ENCODE data around the gene STEAP1B.
"Not testable (repeated sequence)": the region's sequence is repeated elsewhere in the genome, so short reads cannot be mapped to it uniquely, and the experiment has no call there.

STEAP1B gene

DNA sequence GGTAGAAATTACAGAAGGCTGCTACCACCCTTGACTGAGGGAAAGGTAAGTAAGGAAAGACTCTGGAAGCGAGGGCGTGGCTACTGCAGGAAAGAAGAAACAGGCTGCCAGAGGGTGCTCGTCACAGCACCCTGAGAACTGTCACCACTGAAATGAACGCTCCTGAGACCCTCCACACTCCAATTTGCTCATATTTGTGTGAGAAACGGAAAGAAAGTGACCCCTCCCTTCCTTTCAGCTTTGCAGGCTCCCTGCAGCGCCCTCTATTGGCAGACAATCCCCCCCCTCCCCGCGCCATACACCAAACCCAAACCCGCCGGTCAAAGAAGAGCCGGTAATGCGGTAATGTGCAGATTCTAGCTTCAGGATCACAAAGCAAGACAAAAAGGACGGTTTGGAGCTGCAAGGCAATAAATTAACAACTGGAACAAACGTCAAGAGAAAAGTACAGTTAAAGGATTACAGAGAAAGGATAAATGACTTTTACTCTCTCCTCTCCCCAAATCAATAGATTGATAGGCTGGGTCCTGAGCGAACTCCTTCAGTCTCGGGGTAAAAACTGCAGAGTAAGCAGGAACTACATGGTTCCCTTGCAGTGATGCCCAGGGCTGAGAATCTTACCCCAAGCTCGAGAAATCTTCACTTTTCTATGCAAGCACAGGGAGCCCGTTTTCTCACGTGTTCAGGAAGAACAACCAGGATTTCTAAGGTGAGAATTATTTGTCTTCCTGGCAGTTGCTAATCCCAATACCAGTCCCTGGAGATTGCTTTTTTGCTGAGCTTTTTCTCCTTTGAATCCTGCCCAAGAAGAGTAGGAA lies 47.6 kb downstream of the STEAP1B start:
- no peak for DNase-seq

DNA sequence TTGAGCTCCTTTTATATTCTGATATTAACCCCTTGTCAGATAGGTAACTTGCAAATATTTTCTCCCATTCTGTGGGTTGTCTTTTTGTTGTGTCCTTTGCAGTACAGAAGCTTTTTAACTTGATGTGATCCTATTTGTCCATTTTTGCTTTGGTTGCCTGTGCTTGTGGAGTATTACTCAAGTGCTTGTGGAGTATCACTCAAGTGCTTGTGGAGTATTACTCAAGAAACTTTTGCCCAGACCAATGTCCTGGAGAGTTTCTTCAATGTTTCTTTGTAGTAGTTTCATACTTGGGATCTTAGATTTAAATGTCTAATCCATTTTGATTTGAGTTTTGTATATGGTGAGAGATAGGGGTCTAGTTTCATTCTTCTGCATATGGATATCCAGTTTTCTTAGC lies 50.0 kb downstream of the STEAP1B start:
- not testable (repeated sequence) for DNase-seq

DNA sequence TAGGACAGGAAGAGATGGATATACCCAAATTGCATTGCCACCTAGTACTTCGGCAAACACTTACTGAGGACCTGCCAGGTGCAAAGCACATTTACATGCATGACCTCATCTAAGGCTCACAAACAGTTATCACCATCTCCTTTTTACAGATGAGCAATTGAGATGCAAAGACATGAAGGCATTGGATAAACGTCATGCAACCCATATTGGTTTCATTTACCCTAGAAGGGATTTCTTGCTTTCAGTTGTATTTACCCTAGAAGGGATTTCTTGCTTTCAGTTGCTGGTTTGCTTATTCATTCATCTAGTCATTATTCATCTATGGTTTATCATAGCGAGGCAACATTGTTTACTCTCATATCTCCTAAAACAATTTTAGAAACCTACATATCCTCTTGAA lies 52.2 kb downstream of the STEAP1B start:
- no peak for DNase-seq

DNA sequence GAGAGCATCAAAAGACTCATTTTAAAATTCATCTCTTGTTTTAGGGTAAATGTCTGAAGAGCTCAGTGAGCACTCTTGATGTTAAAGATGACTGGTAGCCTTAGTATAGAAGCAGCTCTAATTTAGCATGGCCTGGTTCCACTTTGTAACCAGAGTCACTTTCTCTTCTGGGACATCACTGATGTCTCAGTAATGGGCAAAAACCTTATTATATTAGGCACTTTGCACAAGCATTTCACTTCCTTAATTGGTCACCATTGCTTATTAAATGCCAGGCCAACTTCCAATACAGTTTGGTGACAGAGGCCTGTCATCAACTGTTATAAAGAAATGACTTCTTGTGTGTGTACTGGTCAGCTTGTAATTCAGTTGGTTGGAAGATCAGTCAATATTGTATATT lies 53.0 kb downstream of the STEAP1B start:
- no peak for DNase-seq

DNA sequence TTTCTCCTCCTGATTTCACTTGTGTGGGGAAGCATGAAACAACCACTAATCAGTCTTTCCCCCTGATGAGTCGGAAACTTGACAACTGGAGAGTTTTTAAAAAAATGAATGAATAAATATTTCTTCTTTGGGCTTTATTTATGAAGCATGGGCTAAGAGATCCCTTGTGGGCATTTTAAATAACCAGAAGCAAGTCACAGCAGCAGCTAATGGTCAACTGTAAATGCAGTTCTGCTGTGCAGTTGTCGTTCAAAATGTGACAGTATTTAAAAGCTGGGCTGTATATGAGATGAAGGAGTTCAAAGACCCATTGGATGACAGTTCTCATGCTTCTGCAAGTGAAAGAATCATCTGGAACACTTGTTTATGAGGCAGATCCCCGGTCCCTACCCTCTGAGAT lies 54.1 kb downstream of the STEAP1B start:
- peak; percentile 77 for DNase-seq

DNA sequence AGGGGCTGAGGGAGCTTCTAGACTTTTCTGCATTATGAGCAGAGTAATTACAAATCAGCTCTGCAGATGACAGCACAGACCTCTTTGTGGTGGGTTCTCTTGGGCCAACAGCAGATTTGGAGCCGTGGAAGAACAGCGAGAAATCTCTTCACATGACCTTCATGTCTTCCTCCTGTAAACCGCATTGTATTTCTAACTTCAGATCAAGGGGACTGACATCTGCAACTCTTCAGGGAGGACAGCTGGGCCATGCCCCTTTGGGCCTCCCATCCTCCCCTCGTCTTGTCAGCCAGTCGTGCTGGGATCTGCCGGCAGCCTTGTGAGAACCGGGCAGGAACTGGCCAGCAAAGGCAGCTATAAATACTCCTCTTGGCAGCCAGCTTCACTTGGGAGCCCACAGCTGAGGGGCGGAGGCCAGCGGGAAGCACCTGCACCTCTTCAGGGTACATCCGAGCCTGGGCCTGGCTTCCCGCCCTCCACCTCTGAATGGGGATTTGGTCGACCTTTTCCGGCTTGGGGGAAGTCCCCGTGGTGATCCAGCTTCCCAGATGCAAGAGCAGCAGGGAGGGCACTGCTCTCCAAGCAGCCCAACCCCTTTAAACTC lies 54.7 kb downstream of the STEAP1B start:
- DNase-seq, result peak; percentile 97

DNA sequence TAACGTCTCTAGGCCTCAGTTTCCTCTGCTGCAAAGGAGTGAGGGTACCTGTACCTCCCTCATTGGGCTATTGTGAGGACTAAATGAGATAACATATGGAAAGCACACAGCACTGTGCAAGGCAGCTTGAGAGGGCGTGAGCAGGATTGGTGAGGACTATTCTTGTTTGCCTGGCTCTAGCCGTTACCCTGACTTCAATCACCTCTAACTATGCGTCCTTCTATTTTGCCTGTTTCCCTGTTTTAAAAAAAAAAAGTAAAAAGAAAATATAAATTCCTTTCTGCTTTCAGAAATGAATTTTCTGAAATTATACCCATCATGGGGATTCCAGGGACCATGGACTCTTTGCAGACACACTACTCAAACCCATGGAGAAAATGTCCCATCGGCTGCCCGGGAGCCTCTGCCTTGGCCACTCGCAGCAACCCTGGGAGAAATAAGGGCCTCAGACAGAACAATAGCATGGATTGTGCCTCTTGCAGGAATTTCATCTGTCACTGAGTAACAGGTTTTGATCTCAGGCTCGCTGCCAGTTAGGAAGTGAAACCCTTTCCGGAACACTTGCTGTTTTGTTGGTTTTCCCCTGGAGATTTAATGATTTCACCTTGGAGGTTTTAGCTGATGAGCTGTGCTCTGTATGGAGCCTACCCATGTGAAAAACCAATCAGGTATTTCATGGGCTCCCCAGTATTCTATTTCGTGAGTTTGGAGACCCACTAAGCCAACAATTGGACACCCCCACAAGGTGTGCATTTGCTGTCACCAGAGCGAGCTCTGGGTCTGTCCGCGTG lies 55.6 kb downstream of the STEAP1B start:
- peak; percentile 35 for DNase-seq

DNA sequence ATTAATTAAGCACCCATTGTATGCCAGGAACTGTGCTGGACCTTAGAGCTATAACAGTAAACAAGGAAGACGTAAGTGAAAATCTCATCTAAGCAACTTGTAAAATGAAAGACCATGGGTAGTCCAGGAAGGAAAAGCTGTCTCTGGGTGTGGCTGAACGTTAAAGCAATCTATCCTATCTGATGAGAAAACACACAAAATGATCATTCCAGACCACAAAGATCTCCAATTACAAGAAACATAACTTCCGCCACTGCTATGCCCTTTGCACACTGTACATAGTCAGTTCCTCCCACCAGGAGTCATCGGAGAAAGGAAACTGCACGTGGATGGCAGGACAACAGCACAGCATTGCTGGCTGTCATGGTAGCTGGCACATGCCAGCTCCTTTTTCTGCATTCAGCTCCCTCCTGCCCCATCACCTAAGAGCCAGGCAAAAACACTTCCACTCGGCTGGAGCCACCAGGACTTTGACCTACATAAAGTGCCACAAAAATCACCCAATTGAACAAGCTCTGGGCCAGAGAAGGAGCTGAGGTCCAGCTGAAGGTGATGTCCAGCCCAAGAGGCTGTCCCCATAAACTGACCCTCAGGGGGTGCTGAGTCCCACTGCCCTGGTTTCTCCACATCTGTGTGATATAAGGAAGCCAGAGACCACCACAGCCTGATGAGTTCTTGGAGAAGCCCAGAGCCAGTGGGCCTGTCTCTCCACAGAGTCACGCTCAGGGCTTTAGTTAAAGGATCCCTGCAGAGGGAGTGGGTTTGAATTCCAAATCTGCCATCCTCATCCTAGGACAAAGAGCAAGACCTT lies 56.4 kb downstream of the STEAP1B start:
- no peak for DNase-seq

DNA sequence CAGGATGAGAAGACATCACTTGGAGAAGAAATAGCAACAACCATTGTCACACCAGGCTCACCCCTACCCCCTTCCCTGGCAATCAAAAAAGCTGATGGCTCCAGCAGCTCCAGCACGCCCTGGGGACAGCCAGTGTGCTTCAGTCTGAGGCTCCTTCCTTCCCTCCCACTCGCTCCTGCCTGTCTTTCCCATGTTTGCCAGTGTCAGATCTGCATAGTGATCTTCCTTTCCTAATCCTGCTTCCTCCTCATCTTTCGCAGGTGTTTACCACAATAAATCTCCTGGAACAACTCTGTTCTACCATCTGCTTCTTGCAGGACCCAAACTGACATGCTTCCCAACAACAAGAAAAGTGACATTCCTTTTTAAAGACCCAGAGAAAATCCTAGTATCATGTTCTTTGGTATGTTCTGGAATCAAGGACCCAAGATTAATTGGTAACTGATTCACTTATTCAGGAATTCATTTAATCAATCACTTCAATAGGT lies 57.1 kb downstream of the STEAP1B start:
- DNase-seq, result no peak

DNA sequence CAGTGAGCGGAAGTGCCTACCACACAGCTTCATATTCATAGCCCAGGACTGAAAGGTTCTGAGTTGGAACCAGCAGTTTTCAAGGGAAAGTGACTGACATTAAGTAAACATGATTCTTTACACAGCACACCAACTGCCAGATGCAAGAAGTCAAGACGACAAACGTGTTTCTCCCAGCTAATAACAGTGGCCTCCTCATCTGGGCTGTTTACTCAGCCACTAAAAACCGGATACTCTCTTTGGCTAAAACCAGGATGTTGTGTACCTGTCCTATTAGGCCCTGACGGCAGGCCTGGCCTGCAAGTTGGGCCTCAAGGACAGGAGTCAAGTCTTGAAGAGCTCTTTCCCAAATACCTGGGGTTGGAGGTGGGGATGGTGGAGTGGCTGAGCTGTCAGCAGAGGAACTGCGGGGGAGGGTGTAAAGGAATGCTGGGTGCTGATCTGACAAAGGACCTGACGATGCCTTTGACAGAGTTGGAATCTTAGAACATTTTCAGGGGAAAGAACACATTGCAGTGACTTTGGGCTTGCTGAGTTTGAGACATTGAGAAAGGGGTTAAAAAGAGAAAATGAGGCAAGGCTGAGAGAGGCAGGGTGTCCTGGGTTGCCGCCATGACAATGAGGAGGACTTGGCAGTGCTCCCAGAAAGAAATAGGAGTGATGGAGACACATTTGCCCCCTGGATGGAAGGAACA lies 57.7 kb downstream of the STEAP1B start:
- peak; percentile 22 for DNase-seq

DNA sequence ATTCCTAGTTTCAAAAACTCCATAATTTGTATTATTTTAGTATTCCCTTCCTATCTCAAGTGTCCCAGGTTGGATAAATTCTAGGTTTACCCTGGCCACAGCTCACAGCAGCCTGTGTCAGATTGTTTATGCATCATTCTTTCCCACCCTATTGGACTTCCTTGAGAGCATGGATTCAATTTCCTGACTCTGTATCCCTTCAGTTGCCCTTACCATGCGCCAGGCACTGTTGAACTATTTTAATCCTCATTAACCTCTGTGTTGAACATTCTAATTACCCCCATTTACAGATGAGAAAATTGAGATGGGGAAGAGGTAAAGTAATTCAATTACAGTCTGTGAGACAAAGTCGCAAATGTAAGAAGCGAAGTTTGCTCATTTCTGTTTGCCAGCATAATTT lies 58.8 kb downstream of the STEAP1B start:
- DNase-seq, result no peak

DNA sequence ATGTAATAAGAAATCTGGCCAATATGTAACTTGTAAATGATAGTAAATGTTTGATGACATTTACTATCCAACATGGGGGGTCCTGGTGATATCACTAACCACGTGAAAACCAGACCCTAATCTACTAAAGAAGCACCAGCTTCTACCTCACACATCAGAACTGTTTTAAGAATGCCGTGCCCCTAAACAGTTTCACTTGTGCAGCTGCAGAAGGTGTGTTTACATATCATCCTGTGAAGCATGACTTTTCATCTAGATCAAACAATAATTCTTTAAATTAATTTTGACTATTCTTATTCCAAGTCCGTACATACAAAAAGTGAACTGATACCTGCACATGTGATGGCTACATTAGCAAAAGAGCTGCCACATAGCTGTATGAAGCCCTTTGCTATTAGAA lies 61.0 kb downstream of the STEAP1B start:
- no peak for DNase-seq

DNA sequence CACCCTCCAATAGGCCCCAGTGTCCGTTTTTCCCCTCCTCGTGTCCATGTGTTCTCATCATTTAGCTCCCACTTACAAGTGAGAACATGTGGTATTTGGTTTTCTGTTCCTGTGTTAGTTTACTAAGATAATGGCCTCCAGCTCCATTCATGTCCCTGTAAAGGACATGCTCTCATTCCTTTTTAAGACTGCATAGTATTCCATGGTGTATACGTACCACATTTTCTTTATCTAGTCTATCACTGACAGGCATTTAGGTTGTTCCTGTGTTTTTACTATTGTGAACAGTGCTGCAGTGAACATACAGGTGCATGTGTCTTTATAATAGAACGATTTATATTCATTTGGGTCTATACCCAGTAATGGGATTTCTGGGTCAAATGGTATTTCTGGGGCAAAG lies 63.4 kb downstream of the STEAP1B start:
- DNase-seq, result not testable (repeated sequence)

DNA sequence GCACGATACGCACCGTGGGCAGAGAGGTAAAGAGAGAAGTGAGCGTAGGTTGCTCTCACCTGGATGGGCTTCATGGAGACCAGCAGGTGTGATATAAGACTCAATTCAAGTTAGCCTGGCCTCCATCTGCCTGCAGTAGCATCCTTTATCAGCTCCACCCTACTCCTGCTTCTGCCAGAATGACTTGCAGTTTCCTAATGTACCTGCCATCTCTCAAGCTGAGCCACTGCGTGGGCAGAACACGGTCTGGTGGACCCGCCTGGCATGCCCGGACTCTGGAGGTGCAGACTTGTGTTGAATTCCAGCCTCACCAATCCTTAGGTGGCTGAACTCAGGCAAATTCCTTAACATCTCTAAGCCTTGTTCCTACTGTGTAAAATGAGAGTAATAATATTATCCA lies 64.3 kb downstream of the STEAP1B start:
- DNase-seq, result no peak

DNA sequence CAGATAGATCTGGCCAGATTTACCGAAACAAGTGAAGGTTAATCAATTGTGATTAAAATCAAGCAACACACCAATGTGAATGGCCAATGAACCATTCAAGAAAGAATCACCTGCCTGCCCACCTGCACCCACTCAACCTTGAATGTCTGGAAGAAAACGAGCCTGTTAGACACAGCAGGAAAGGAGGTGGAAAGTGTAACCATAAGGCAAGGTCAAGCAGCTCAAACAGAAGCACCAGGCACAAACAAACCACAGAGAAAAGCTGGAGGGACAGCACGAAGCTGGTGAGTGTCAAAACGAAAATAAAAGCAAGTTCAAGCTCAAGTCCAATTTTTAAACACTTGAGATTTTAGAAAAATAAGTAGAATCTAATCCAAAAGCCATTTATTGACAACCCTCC lies 64.9 kb downstream of the STEAP1B start:
- DNase-seq, result no peak

DNA sequence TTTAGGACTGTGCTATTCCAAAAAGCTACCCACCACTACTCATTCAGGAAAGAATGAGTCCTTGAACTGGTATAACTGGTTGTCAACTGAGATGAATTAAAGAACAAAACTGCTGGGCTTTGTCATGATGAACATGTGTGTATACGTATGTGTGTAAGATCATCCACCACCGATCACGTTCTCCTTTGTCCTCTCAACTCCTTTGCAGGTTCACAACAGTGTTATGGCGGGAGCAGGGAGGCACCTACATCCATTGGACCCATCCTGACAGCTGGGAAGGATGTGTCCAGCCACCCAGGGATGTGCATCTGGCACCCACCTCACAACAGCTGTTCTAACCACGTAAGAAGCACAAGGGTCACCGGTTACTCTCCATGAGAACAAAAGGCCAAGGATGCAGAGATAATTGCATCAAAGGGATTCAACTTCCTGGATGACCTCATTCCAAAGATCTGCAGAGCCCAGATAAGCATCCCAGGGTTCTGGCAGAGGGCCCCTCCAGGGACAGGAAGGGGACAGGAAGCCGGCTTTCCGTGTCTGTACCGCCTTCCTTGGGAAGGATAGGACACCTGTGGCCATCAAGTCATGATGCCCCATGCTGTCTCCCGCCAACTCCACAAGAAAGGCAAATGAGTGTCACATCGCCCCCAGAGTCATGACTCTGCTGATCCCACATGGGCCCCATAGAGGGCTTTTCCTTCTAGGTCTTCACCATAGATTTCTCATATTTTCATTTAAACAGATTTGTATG lies 66.1 kb downstream of the STEAP1B start:
- no peak for DNase-seq

DNA sequence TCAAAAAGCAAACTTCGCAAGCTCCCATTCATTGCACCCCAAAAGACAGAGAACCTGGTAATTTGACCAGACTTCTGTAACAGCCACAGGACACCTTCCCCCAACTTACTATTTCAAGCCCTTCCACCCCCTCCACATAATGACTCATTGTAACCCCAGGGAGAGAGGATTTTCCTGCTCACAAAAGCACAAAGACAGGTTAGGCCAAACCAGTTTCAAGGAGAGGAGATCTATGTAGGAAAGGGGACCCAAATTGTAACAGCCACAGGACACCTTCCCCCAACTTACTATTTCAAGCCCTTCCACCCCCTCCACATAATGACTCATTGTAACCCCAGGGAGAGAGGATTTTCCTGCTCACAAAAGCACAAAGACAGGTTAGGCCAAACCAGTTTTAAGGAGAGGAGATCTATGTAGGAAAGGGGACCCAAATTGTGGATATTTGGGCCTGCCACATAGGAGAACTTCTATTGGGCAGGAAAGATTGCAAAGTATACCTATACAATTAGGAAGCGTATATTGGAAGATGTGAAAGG lies 66.8 kb downstream of the STEAP1B start:
- DNase-seq, result not testable (repeated sequence)

DNA sequence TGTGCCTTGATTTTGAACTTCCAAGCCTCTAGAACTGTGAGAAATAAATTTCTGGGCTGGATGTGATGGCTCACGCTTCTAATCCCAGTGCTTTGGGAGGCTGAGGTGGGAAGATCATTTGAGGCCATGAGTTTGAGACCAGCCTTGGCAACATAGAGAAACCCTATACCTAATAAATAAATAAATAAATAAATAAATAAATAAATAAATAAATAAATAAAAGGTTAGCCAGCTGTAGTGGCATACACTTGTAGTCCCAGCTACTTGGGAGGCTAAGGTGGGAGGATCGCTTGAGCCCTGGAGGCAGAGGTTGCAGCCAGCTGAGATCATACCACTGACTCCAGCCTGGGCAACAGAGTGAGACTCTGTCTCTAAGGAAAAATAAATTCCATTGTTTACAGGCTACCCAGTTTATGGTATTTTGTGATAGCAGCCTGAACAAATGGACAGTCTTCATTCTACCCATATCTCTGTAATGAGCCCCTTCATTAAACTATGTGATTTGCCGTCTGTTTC lies 67.7 kb downstream of the STEAP1B start:
- no peak for DNase-seq

DNA sequence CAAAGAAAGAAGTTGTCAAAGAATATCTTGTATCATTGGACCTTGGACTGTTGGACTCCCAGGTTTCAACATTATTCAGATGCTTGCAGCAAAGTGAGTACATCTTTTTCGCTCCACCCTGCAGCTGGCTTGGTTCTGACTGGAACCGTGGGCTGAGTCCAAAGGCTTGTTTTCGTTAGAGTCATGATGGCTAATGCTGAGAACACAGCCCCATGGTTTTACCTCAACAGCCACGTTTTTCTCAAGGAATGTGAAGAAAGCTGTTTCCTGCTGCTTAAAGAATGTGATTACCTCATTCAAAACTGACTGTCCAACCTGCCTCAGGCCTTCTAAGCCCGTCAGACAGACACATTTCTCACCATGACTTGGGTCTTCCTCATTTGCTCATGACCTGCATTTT lies 69.5 kb downstream of the STEAP1B start:
- no peak for DNase-seq

DNA sequence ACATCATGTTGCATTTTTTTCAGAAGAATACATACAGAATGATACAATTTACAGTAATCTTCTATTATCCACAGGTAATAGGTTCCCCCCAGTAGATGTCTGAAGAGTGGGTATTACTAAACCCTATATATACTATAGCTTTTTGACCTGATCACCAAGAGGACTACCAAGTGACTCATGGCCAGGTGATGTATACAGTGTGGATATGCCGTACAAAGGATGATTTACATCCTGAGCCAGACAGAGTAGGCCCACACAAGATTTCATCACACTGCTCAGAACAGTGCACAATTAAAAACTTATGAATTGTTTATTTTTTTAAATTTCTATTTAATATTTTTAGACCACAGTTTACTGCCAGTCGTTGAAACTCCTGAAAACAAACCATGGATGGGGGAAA lies 70.6 kb downstream of the STEAP1B start:
- no peak for DNase-seq

DNA sequence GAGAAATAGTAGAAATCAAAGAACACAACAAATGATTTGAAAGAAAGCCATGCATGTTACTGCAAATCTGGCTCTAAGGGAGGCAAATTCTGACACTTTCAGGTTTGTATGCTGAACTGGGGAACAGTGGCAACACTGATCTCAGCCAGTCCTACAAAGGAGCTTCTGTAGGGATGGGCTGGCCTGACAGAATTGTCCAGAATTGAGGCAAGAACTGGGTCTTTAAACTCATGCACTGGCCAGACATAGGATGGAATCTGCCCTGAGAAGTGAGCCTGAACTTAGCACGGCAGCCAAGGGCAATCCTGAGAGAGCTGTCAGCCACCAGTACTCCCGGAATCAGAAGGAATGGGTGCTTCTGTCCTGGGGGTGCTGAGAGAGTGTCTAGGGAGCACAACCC lies 72.1 kb downstream of the STEAP1B start:
- DNase-seq, result no peak
